NCI-H748 treated with DMSO at 0.1 percent for 48 hours (cell line): ENCODE data around the gene ALDH3A2.

Source experiments
- DNase-seq: peaks from one replicate; lab custom pipeline; 2025; lab: John Stamatoyannopoulos, UW

Gene ALDH3A2

GRCh38 chr17:19648475-19649273 is at the start of gene ALDH3A2:
Gene ALDH3A2, plus strand, starts transcription at chr17:19648751. Its CDS starts 221 bp downstream, at chr17:19648972.
- DNase-seq: peak; percentile 84

GRCh38 chr17:19610311-19610710 is 38.2 kb upstream of the ALDH3A2 start:
- DNase-seq: no peak

GRCh38 chr17:19610879-19611278 is 37.7 kb upstream of the ALDH3A2 start:
- DNase-seq: no peak

- DNase-seq: no peak
These were observed 34.6 kb upstream of the ALDH3A2 start for GRCh38 chr17:19613979-19614378.

- no peak for DNase-seq
These were observed 33.7 kb upstream of the ALDH3A2 start for GRCh38 chr17:19614900-19615299.

- no peak for DNase-seq
These were observed 30.5 kb upstream of the ALDH3A2 start for GRCh38 chr17:19618015-19618414.

GRCh38 chr17:19619705-19620325 is 28.7 kb upstream of the ALDH3A2 start:
- no peak for DNase-seq

GRCh38 chr17:19621697-19622096 is 26.9 kb upstream of the ALDH3A2 start:
- no peak for DNase-seq

- no peak for DNase-seq
These were observed 22.5 kb upstream of the ALDH3A2 start for GRCh38 chr17:19626079-19626478.

- DNase-seq: no peak
These were observed 19.1 kb upstream of the ALDH3A2 start for GRCh38 chr17:19629449-19629848.

GRCh38 chr17:19630035-19630434 is 18.5 kb upstream of the ALDH3A2 start:
- no peak for DNase-seq

- DNase-seq: no peak
These were observed 17.9 kb upstream of the ALDH3A2 start for GRCh38 chr17:19630661-19631060.

- no peak for DNase-seq
These were observed 16.6 kb upstream of the ALDH3A2 start for GRCh38 chr17:19631905-19632304.

- DNase-seq: no peak
These were observed 6.7 kb upstream of the ALDH3A2 start for GRCh38 chr17:19641687-19642372.

- no peak for DNase-seq
These were observed 6.1 kb upstream of the ALDH3A2 start for GRCh38 chr17:19642373-19642893.

- DNase-seq: no peak
These were observed 3.9 kb upstream of the ALDH3A2 start for GRCh38 chr17:19644493-19645210.

GRCh38 chr17:19645734-19646201 is 2.8 kb upstream of the ALDH3A2 start:
- no peak for DNase-seq

- DNase-seq: peak; percentile 70
These were observed 1.5 kb upstream of the ALDH3A2 start for GRCh38 chr17:19646788-19647696.

- DNase-seq: peak; percentile 63
These were observed 665 bp upstream of the ALDH3A2 start for GRCh38 chr17:19647697-19648474.

GRCh38 chr17:19649274-19649541 is 657 bp downstream of the ALDH3A2 start:
- DNase-seq: no peak
